NB4 (cell line): ENCODE measurements around the gene BEX3.
"Not testable (repeated sequence)": the region's sequence is repeated elsewhere in the genome, so short reads cannot be mapped to it uniquely, and the experiment has no call there.

Experiments
- DNase-seq: peaks from one replicate; pipeline ENCODE4 v3.0.0; 2010; ENCODE audit warnings: low read depth
- H3K4me3 ChIP-seq: one replicate; pipeline ENCODE4 v1.5.1; 2011; ENCODE audit warnings: mild to moderate bottlenecking, low read depth, low read length, moderate library complexity
- MYC ChIP-seq: IDR thresholded peaks from 2 replicates; pipeline ENCODE4 v1.6.1; 2011; ENCODE audit warnings: low read depth, low read length
- POLR2A ChIP-seq: IDR thresholded peaks from 2 replicates; pipeline ENCODE4 v1.6.1; 2011; ENCODE audit warnings: mild to moderate bottlenecking; ENCODE audit not compliant: insufficient read length; ENCODE audit errors: extremely low read depth
- TF ChIP-seq, protein P1 (sequence below): IDR thresholded peaks from 2 replicates; pipeline ENCODE4 v1.6.1; 2011; ENCODE audit warnings: low read depth, low read length
- TF ChIP-seq, protein P2 (sequence below): IDR thresholded peaks from one replicate; pipeline ENCODE4 v1.5.1; 2012; ENCODE audit warnings: low read depth, low read length

BEX3 gene

DNA sequence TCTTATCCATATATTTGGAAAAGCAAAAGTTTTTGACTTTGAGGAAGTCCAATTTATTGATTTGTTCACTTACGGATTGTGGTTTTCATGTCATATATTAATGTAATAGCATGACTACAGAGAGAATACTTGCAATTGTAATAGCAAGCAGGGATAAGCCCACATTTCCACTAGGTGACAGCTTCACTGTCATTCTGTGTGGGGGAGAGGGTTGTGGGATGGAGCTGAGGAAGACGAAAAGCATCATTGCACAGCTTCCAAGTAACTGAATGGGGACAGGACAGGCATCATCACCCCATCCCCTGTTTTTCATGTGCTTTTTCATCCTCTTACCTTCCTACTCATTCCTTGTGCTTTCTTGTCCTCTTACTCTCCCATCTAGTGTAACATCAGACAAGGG lies 31.4 kb downstream of the BEX3 start:
- TF ChIP-seq, protein P1, sequence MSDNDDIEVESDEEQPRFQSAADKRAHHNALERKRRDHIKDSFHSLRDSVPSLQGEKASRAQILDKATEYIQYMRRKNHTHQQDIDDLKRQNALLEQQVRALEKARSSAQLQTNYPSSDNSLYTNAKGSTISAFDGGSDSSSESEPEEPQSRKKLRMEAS: no peak
- TF ChIP-seq POLR2A (no peak), MYC (no peak)
- TF ChIP-seq, protein P2, sequence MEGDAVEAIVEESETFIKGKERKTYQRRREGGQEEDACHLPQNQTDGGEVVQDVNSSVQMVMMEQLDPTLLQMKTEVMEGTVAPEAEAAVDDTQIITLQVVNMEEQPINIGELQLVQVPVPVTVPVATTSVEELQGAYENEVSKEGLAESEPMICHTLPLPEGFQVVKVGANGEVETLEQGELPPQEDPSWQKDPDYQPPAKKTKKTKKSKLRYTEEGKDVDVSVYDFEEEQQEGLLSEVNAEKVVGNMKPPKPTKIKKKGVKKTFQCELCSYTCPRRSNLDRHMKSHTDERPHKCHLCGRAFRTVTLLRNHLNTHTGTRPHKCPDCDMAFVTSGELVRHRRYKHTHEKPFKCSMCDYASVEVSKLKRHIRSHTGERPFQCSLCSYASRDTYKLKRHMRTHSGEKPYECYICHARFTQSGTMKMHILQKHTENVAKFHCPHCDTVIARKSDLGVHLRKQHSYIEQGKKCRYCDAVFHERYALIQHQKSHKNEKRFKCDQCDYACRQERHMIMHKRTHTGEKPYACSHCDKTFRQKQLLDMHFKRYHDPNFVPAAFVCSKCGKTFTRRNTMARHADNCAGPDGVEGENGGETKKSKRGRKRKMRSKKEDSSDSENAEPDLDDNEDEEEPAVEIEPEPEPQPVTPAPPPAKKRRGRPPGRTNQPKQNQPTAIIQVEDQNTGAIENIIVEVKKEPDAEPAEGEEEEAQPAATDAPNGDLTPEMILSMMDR: no peak
- no peak for DNase-seq
- no peak overlapping the region for H3K4me3 ChIP-seq

DNA sequence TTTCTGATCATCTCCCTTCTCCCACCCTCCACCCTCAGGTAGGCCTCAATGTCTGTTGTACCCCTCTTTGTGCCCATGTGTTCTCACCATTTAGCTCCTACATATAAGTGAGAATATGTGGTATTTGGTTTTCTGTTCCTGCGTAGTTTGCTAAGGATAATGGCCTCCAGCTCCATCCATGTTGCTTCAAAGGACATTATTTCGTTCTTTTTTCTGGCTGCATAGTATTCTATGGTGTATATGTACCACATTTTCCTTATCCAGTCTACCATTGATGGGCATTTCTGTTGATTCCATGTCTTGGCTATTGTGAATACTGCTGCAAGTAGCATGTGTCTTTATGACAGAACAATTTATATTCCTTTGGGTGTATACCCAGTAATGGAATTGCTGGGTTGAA lies 35.4 kb downstream of the BEX3 start:
- H3K4me3 ChIP-seq, DNase-seq: not testable (repeated sequence)

DNA sequence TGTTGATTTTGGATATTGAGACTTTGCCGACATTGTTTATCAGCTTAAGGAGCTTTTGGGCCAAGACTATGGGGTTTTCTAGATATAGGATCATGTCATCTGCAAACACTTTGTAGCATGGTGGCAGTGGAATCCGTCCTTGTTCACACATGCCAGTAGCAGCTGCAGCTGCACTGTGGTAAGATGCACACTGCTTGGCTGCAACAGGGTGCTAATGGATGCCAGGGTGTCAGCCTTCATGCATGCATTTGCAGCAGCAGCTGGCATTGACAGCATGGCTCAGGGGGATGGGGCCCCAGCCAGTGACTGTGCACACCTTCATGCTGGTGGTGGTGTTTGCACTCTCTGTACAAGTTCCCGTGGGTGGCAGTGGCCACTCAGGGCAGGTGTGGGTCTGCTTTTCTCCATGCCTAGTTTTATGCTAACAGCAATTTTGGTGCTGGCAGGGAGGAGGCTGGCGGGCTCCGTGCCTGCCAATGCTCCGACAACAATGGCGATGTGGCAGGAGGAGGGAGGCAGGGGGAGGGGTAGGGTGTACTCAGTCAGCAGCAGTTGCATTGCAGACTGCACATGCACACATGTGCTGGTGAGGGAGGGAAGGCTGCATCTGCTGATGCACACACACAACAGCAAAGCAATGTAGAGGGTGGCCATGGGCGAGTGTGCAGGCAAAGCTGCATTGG lies 37.5 kb downstream of the BEX3 start:
- no peak for DNase-seq
- TF ChIP-seq POLR2A (no peak), MYC (no peak)
- TF ChIP-seq, protein P2: no peak
- TF ChIP-seq, protein P1: no peak
- no peak overlapping the region for H3K4me3 ChIP-seq

DNA sequence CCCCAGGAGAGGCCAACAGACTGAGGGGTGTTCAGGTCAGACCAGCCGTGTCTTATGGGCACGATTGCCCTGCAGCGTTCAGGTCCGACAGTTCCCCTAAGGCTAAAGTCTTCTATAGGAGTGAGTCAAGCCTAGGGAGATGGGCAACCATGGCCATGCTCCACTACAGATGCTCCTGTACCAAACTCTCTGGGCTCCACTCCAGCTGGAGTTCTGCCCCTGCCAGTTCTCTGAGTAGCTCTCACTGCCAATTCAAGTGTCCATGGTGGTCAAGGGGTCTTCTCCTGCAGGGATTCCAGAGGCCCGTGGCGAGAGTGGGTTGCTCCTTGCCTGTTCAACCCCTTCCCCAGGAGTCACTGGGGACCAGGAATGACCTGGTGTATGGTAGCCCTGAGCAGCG lies 38.2 kb downstream of the BEX3 start:
- TF ChIP-seq POLR2A (no peak), MYC (no peak)
- TF ChIP-seq, protein P1: no peak
- TF ChIP-seq, protein P2: no peak
- H3K4me3 ChIP-seq: no peak overlapping the region
- no peak for DNase-seq

DNA sequence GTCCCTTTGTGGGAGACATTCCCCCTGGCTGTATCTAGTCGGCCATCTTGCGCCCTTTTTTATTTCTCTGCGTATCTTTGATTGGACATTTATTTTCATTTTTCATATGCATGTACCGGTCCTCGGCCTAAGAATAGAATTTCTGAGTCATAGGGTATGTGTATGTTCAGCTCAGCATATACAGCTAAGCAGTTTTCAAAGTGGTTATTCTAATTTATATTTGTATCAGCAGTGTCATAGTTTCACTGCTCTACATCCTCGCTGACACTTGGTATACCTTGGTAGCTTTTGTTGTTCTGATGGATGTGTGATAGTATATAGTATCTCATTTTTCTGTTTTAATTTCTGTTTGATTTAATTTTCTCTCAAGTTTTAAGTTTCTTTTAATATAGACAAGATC lies 38.7 kb downstream of the BEX3 start:
- no peak for TF ChIP-seq MYC
- TF ChIP-seq, protein P1: no peak
- TF ChIP-seq, protein P2: no peak
- no peak for DNase-seq
- no peak overlapping the region for H3K4me3 ChIP-seq

DNA sequence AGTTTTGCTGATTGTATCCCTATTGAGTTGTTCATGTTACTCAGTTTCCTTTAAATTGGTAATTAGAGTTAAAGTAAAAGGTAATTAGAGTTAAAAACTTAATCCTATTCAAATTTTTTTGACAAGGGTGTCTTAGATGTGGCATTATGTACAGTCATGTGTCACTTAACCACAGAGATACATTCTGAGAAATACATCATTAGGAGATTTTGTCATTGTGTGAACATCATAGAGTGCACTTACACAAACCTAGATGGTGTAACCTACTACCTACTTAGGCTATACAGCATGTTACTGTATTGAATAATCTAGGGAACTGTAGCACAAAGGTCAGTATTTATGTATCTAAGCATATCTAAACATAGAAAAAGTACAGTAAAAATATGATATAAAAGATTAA lies 39.2 kb downstream of the BEX3 start:
- no peak for TF ChIP-seq MYC
- TF ChIP-seq POLR2A: no peak
- TF ChIP-seq, protein P2: no peak
- TF ChIP-seq, protein P1: no peak
- no peak for DNase-seq
- no peak overlapping the region for H3K4me3 ChIP-seq
